ENCODE measurements around the gene ZNF226.
"Not testable (repeated sequence)": the region's sequence is repeated elsewhere in the genome, so short reads cannot be mapped to it uniquely, and the experiment has no call there.

The ZNF226 gene

GRCh38 chr19:44196772-44197171 lies 31.9 kb downstream of the ZNF226 start:
- Histone ChIP-seq H3K9ac (ENCODE audit: low read length) (no peak overlapping the region), H3K4me1 (ENCODE audit: low read length) (no peaks in the 10 kb centered on the region), H3F3A (ENCODE audit: insufficient read depth, low read length) (no peaks in the 10 kb centered on the region), H2AFZ (ENCODE audit: low read length) (no peak overlapping the region), H3K9me3 (replicated peaks; ENCODE audit: insufficient read depth, low read length) (no peaks in the 10 kb centered on the region), H3K27me3 (replicated peaks; ENCODE audit: insufficient read depth, low read length) (no peaks in the 10 kb centered on the region), H3K4me3 (ENCODE audit: low read length) (no peak overlapping the region), H4K20me1 (ENCODE audit: insufficient read depth, low read length) (no peaks in the 10 kb centered on the region), H3K4me2 (ENCODE audit: low read depth, low read length) (no peak overlapping the region), H3K9me2 (replicated peaks; ENCODE audit: insufficient read depth, low read length) (no peaks in the 10 kb centered on the region), H3K79me2 (ENCODE audit: low read length) (no peaks in the 10 kb centered on the region), H3K27ac (ENCODE audit: low read length) (no peak overlapping the region), H3K36me3 (replicated peaks; ENCODE audit: insufficient read depth, low read length) (no peaks in the 10 kb centered on the region)
- no peak for DNase-seq
- TF ChIP-seq CTCF (IDR thresholded peaks at IDR 0.05; ENCODE audit: low read length): no peak
- no peak for TF ChIP-seq EZH2 (optimal IDR thresholded peaks at IDR 0.05; ENCODE audit: low read depth, low read length)
- no peak for TF ChIP-seq EZH2phosphoT487 (IDR thresholded peaks at IDR 0.05; ENCODE audit: low read length)

- no peaks in the 10 kb centered on the region for H3K79me2 ChIP-seq (ENCODE audit: low read length)
- no peaks in the 10 kb centered on the region for H4K20me1 ChIP-seq (ENCODE audit: insufficient read depth, low read length)
- H3K4me3 ChIP-seq (ENCODE audit: low read length): no peak overlapping the region
- no peak overlapping the region for H3K4me2 ChIP-seq (ENCODE audit: low read depth, low read length)
- TF ChIP-seq EZH2 (optimal IDR thresholded peaks at IDR 0.05; ENCODE audit: low read depth, low read length) (no peak), CTCF (IDR thresholded peaks at IDR 0.05; ENCODE audit: low read length) (no peak), EZH2phosphoT487 (IDR thresholded peaks at IDR 0.05; ENCODE audit: low read length) (no peak)
- no peak overlapping the region for H3K27ac ChIP-seq (ENCODE audit: low read length)
- H3K27me3 ChIP-seq (replicated peaks; ENCODE audit: insufficient read depth, low read length): no peaks in the 10 kb centered on the region
- H3K36me3 ChIP-seq (replicated peaks; ENCODE audit: insufficient read depth, low read length): no peaks in the 10 kb centered on the region
- no peaks in the 10 kb centered on the region for H3K4me1 ChIP-seq (ENCODE audit: low read length)
- H3K9ac ChIP-seq (ENCODE audit: low read length): no peak overlapping the region
- H3K9me2 ChIP-seq (replicated peaks; ENCODE audit: insufficient read depth, low read length): no peaks in the 10 kb centered on the region
- no peak for DNase-seq
- no peaks in the 10 kb centered on the region for H3K9me3 ChIP-seq (replicated peaks; ENCODE audit: insufficient read depth, low read length)
- no peaks in the 10 kb centered on the region for H3F3A ChIP-seq (ENCODE audit: insufficient read depth, low read length)
- no peak overlapping the region for H2AFZ ChIP-seq (ENCODE audit: low read length)
These were observed 37.6 kb downstream of the ZNF226 start for GRCh38 chr19:44202470-44202869.

GRCh38 chr19:44202974-44203373 lies 38.1 kb downstream of the ZNF226 start:
- H3K79me2 ChIP-seq (ENCODE audit: low read length): no peaks in the 10 kb centered on the region
- TF ChIP-seq EZH2 (optimal IDR thresholded peaks at IDR 0.05; ENCODE audit: low read depth, low read length) (no peak), CTCF (IDR thresholded peaks at IDR 0.05; ENCODE audit: low read length) (no peak), EZH2phosphoT487 (IDR thresholded peaks at IDR 0.05; ENCODE audit: low read length) (no peak)

GRCh38 chr19:44203877-44204276 lies 39.0 kb downstream of the ZNF226 start:
- H3K9ac ChIP-seq (ENCODE audit: low read length); H3F3A ChIP-seq (ENCODE audit: insufficient read depth, low read length); H3K27ac ChIP-seq (ENCODE audit: low read length); H3K4me2 ChIP-seq (ENCODE audit: low read depth, low read length); H2AFZ ChIP-seq (ENCODE audit: low read length); H3K9me2 ChIP-seq (replicated peaks; ENCODE audit: insufficient read depth, low read length); H3K4me1 ChIP-seq (ENCODE audit: low read length); H4K20me1 ChIP-seq (ENCODE audit: insufficient read depth, low read length); H3K9me3 ChIP-seq (replicated peaks; ENCODE audit: insufficient read depth, low read length); H3K79me2 ChIP-seq (ENCODE audit: low read length); H3K36me3 ChIP-seq (replicated peaks; ENCODE audit: insufficient read depth, low read length); H3K4me3 ChIP-seq (ENCODE audit: low read length); DNase-seq; H3K27me3 ChIP-seq (replicated peaks; ENCODE audit: insufficient read depth, low read length): not testable (repeated sequence)

More at GRCh38 chr19:44202974-44203373, 38.1 kb downstream of the ZNF226 start:
- H3K9ac ChIP-seq (ENCODE audit: low read length): no peak overlapping the region
- H3K4me1 ChIP-seq (ENCODE audit: low read length): no peaks in the 10 kb centered on the region
- no peak for DNase-seq
- H3K27ac ChIP-seq (ENCODE audit: low read length): no peak overlapping the region
- H2AFZ ChIP-seq (ENCODE audit: low read length): no peak overlapping the region
- no peaks in the 10 kb centered on the region for H3F3A ChIP-seq (ENCODE audit: insufficient read depth, low read length)
- H3K9me3 ChIP-seq (replicated peaks; ENCODE audit: insufficient read depth, low read length): no peaks in the 10 kb centered on the region
- no peaks in the 10 kb centered on the region for H3K27me3 ChIP-seq (replicated peaks; ENCODE audit: insufficient read depth, low read length)
- no peaks in the 10 kb centered on the region for H3K9me2 ChIP-seq (replicated peaks; ENCODE audit: insufficient read depth, low read length)
- no peak overlapping the region for H3K4me2 ChIP-seq (ENCODE audit: low read depth, low read length)
- no peaks in the 10 kb centered on the region for H3K36me3 ChIP-seq (replicated peaks; ENCODE audit: insufficient read depth, low read length)
- H3K4me3 ChIP-seq (ENCODE audit: low read length): no peak overlapping the region
- H4K20me1 ChIP-seq (ENCODE audit: insufficient read depth, low read length): no peaks in the 10 kb centered on the region
